Retinal pigment epithelial cell (primary cell): Measurements from ENCODE around the gene PRKCZ.

Experiments used
- DNase-seq: peaks from one replicate; pipeline ENCODE4 v3.0.0-alpha.2; 2010; ENCODE audit warnings: low read depth
- H3K4me3 ChIP-seq: 2 replicates; pipeline ENCODE4 v1.5.1; 2011; ENCODE audit warnings: mild to moderate bottlenecking, low read length, control low read depth, moderate library complexity
- CTCF ChIP-seq: conservative IDR thresholded peaks from 2 replicates; pipeline ENCODE4 v1.5.1; 2011; ENCODE audit warnings: low read depth, low read length, control low read depth, inconsistent platforms

Gene PRKCZ

DNA sequence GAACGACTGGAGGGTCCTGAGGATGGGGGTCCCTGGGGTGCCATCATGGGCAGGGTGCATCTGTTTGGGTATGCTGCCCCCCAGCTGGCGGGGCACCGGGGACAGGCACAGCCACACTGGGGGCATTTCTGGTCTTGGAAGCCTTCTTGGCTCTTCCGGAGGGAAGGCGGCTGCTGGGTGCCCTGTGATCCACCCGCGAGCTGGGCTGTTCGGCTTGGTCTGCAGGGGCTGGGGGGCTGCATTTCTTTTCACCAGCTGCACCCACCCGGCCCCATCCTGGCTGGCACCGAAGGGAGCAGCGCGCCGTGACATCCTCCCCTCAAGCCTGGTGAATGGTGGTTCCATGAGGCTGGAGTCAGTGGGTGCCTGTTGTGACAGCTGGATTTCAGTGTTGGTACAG, 132.2 kb downstream of the PRKCZ start:
- DNase-seq: no peak
- no peak overlapping the region for H3K4me3 ChIP-seq
- no peak for TF ChIP-seq CTCF

DNA sequence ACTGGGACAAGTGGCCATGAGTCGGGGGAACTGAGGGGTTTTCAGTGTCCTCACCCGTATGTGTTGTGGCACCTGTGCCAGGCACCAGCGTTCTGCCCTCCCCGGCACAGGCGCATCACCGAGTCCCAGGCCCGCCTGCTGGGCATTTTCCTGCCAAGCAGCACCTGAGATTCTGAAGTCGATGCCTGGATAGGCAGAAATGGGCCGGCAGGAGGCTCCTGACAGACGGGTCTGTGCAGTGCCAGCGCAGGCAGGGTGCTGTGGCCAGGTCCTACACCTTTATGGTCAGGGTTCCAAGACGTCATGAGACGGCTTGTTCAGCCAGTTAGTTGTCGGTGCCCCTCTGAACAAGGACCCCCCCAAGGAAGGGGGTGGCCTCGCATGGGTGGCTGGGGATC, 133.7 kb downstream of the PRKCZ start:
- no peak for TF ChIP-seq CTCF
- DNase-seq: no peak
- no peak overlapping the region for H3K4me3 ChIP-seq

- TF ChIP-seq CTCF: no peak
- no peak for DNase-seq
- no peak overlapping the region for H3K4me3 ChIP-seq
These were observed 134.3 kb downstream of the PRKCZ start for GRCh38 chr1:2184531-2184930.

- TF ChIP-seq CTCF: no peak
- no peak for DNase-seq
- no peak overlapping the region for H3K4me3 ChIP-seq
These were observed 134.7 kb downstream of the PRKCZ start for GRCh38 chr1:2184934-2185333.

DNA sequence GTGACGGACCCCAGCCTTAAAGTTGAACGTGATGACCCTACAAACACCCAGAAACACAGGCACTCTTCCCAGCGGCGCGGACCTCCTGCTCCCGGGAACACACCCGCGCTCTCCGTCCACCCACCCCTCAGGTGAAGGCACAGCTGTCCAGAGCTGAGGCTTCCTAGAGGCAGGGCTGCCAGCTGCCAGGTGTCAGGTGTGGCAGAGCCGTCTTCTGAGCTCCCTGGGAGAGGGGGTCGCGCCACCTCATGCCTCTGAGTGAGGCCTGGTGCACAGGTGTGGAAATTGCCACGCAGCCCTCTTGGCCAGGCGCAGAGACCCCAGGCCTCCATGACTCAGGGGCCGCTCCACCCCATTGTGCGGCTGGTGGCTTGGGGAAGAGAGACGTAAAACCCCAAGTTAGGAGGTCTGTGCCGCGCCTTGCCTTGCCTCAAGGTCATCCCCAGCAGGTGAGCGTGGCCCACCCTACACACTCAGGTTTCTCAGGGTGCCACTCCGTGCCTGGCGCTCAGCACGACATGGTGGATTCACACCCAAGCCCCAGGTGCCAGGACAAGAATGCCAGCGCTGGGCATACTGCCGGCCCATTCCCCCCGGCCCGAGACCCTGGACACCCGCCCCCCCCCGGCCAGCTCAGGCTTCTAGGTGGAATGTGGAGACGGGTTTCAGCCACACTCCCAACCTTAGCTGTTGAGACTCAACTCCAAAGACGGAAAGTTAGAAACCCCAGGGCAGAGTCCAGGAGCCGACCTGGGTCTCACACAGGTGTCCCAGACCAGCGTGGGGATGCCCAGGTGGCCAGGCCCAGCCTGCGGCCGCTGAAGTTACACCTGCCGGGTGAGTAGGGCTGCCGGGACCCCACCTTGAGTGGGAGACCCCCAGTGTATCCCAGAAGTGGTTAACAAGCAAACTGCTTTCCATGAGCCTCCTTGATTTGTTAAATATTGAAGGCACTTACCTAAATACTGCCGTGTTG, 136.0 kb downstream of the PRKCZ start:
- no peak for DNase-seq

DNA sequence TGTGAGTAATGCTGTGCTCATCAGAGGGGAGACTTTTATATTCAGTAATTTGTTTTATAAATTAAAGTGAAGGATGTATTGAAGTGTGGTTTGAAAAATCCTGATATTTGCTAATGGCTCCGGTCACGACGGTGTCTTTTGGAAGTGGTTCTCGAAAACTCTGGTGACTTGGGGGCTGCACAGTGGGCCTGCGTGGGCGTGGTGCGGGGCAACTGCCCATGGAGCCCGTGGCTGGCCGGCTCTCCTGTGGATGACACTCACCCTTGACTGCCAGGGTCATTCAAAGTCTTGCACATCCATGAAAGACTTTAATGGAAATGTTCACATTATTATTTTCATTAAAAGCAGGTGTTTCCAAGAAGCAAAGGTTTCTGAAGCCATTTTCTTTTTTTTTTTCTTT, 136.7 kb downstream of the PRKCZ start:
- TF ChIP-seq CTCF: no peak
- DNase-seq: no peak

More for the DNA sequence above, 136.0 kb downstream of the PRKCZ start:
- TF ChIP-seq CTCF: no peak
- no peak overlapping the region for H3K4me3 ChIP-seq

GRCh38 chr1:2187619-2188018, 137.4 kb downstream of the PRKCZ start:
- H3K4me3 ChIP-seq: no peak overlapping the region
- no peak for TF ChIP-seq CTCF
- no peak for DNase-seq

More for the DNA sequence above, 136.7 kb downstream of the PRKCZ start:
- H3K4me3 ChIP-seq: no peak overlapping the region
